ENCODE data around the gene RFX1. TPM values are rescaled to one million over a fixed set of nuclear protein-coding genes. Genes with fewer than 3 reads are reported as not detected.

Gene RFX1
- total and polyA plus RNA-seq, 2 donors from 2014 or later = 5.2 to 17.9 TPM

DNA sequence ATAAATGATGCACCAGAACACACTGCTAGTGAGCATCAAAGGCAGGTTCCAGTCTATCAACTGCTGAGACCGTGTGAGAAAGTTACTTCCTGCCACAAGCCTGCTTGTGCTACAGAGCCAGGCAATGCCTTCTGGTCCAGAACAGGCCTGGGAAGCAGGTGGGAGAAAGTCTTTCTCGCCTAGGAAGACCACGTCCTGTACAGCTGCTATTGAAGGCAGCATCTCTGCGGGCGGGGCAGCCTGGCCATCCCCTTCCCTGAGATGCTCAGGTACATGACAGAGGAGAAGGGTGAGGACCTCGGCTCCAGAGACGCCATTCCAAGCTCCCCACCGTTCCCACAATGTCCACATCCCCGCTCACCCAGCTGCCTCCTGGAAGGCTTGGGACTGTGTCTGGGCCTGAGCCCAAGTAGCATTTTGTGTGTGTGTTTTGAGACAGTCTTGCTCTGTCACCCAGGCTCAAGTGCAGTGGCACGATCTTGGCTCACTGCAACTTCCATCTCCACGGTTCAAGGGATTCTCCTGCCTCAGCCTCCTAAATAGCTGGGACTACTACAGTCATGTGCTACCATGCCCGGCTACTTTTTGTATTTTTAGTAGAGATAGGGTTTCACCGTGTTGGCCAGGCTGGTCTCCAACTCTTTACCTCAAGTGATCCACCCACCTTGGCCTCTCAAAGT is 3.4 kb downstream of the RFX1 start:
- no peaks in the 10 kb centered on the region for H3K36me3 ChIP-seq (ENCODE audit: control insufficient read depth in 2 of 3, insufficient read depth in 3 of 3, low read length in 3 of 3)
- no peaks in the 10 kb centered on the region for H3K27me3 ChIP-seq (ENCODE audit: control insufficient read depth, insufficient read depth, low read length)
- no peak for FAIRE-seq
- no peaks in the 10 kb centered on the region for H3K9me3 ChIP-seq (ENCODE audit: control insufficient read depth in 2 of 3, insufficient read depth in 1 of 3, low read length in 3 of 3)
- peak overlapping the region; percentile 56 to 69 for H3K27ac ChIP-seq (ENCODE audit: low read depth in 2 of 2, low read length in 2 of 2)
- peak overlapping the region in 1 of 3 donors; percentile 4 for H3K9ac ChIP-seq (ENCODE audit: low read length in 3 of 3)
- intact Hi-C loops (cut with DNase I) = no loop called here
- DNase-seq = peak in 3 of 5 donors; percentile 54 to 69 (median 56)
- H3K4me1 ChIP-seq (ENCODE audit: control insufficient read depth in 2 of 3, insufficient read depth in 2 of 3, low read depth in 1 of 3, low read length in 3 of 3) = peaks cover 0 to 23% (median 21%) of the 10 kb centered on the region in 3 donors
- TF ChIP-seq, protein P1, sequence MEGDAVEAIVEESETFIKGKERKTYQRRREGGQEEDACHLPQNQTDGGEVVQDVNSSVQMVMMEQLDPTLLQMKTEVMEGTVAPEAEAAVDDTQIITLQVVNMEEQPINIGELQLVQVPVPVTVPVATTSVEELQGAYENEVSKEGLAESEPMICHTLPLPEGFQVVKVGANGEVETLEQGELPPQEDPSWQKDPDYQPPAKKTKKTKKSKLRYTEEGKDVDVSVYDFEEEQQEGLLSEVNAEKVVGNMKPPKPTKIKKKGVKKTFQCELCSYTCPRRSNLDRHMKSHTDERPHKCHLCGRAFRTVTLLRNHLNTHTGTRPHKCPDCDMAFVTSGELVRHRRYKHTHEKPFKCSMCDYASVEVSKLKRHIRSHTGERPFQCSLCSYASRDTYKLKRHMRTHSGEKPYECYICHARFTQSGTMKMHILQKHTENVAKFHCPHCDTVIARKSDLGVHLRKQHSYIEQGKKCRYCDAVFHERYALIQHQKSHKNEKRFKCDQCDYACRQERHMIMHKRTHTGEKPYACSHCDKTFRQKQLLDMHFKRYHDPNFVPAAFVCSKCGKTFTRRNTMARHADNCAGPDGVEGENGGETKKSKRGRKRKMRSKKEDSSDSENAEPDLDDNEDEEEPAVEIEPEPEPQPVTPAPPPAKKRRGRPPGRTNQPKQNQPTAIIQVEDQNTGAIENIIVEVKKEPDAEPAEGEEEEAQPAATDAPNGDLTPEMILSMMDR (IDR thresholded peaks at IDR 0.05; ENCODE audit: borderline replicate concordance, extremely low read depth, insufficient read depth) = no peak
- no peak overlapping the region for H3K4me3 ChIP-seq (ENCODE audit: low read length in 3 of 3)

DNA sequence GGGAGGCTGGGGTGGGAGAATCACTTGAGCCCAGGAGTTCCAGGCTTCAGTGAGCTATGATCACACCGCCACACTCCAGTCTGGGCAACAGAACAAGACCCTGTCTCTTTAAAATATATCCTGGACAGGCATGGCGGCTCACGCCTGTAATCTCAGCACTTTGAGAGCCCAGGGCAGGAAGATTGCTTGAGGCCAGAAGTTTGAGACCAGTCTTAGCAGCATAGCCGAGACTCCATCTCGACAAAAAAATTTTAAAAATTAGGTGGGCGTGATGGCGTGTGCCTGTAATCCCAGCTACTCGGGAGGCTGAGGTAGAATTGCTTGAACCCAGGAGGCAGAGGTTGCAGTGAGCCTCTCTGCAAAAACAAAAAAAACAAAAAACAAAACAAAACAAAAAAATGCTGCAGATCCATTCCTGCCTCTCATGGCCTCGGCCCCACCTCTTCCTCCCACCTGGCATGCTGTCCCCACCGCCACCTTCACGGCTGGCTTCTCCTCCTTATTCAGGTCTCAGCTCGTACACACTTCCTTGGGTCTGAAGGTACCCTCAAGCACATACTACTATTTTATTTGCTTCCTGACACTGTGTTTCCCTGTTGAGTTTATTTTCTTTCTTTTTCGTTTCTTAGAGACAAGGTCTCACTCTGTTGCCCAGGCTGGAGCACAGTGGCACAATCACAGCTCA is 5.3 kb downstream of the RFX1 start:
- Histone ChIP-seq H3K9me3 (ENCODE audit: control insufficient read depth in 2 of 3, insufficient read depth in 1 of 3, low read length in 3 of 3) (no peaks in the 10 kb centered on the region), H3K4me3 (ENCODE audit: low read length in 3 of 3) (no peak overlapping the region), H3K9ac (ENCODE audit: low read length in 3 of 3) (no peak overlapping the region), H3K36me3 (ENCODE audit: control insufficient read depth in 2 of 3, insufficient read depth in 3 of 3, low read length in 3 of 3) (no peaks in the 10 kb centered on the region), H3K27me3 (ENCODE audit: control insufficient read depth, insufficient read depth, low read length) (no peaks in the 10 kb centered on the region), H3K27ac (ENCODE audit: low read depth in 2 of 2, low read length in 2 of 2) (no peak overlapping the region), H3K4me1 (ENCODE audit: control insufficient read depth in 2 of 3, insufficient read depth in 2 of 3, low read depth in 1 of 3, low read length in 3 of 3) (peaks cover 0 to 23% (median 21%) of the 10 kb centered on the region in 3 donors)
- no peak for FAIRE-seq
- intact Hi-C loops (cut with DNase I) = no loop called here
- TF ChIP-seq, protein P1 (IDR thresholded peaks at IDR 0.05; ENCODE audit: borderline replicate concordance, extremely low read depth, insufficient read depth) = no peak
- peak in 4 of 5 donors; percentile 56 to 76 (median 64) for DNase-seq

DNA sequence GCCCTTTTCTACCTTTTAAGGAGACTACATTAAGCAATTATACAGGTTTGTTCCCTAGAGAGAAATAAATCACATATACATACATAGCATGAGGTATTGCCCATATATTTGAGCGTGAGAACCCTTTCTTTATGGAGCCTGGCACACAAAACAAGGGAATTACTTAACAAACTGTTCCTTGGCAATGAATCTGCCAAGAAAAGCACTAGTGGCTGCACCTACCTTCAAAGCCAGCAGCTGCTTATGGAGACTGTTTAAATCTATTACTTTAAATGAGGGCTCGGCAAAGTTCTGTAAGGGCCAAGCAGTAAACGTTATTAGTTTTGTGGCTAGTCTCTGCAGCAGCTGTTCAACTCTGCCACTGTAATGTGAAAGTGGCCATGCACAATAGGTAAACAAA is 7.0 kb downstream of the RFX1 start:
- Histone ChIP-seq H3K27ac (ENCODE audit: low read depth in 2 of 2, low read length in 2 of 2) (no peak overlapping the region), H3K4me1 (ENCODE audit: control insufficient read depth in 2 of 3, insufficient read depth in 2 of 3, low read depth in 1 of 3, low read length in 3 of 3) (peaks cover 0 to 13% (median 10%) of the 10 kb centered on the region in 3 donors), H3K9me3 (ENCODE audit: control insufficient read depth in 2 of 3, insufficient read depth in 1 of 3, low read length in 3 of 3) (no peaks in the 10 kb centered on the region), H3K36me3 (ENCODE audit: control insufficient read depth in 2 of 3, insufficient read depth in 3 of 3, low read length in 3 of 3) (no peaks in the 10 kb centered on the region), H3K27me3 (ENCODE audit: control insufficient read depth, insufficient read depth, low read length) (no peaks in the 10 kb centered on the region), H3K4me3 (ENCODE audit: low read length in 3 of 3) (no peak overlapping the region), H3K9ac (ENCODE audit: low read length in 3 of 3) (no peak overlapping the region)
- no peak for FAIRE-seq
- intact Hi-C loops (cut with DNase I) = no loop called here
- TF ChIP-seq, protein P1 (IDR thresholded peaks at IDR 0.05; ENCODE audit: borderline replicate concordance, extremely low read depth, insufficient read depth) = no peak
- no peak for DNase-seq
